HEK293T (cell line): ENCODE data around the gene CTIF.

ENCODE experiments used
- ARNT ChIP-seq: fragments of 450-650 bp; IDR thresholded peaks from 2 replicates; pipeline ENCODE4 v1.6.1; 2017; ENCODE audit warnings: mild to moderate bottlenecking
- ELF4 ChIP-seq: fragments of 450-650 bp; IDR thresholded peaks from 2 replicates; pipeline ENCODE4 v1.6.1; 2017; ENCODE audit warnings: antibody characterized with exemption
- FOXK2 ChIP-seq: fragments of 450-650 bp; IDR thresholded peaks from 2 replicates; pipeline ENCODE4 v1.6.1; 2016; ENCODE audit warnings: mild to moderate bottlenecking
- FOXM1 ChIP-seq: fragments of 450-650 bp; IDR thresholded peaks from 2 replicates; pipeline ENCODE4 v1.6.1; 2017; ENCODE audit warnings: mild to moderate bottlenecking, borderline replicate concordance
- HDGF ChIP-seq: fragments of 450-650 bp; IDR thresholded peaks from 2 replicates; pipeline ENCODE4 v1.6.1; 2017; ENCODE audit warnings: antibody characterized with exemption, borderline replicate concordance
- NFRKB ChIP-seq: fragments of 450-650 bp; IDR thresholded peaks from 2 replicates; pipeline ENCODE4 v1.6.1; 2016; ENCODE audit warnings: mild to moderate bottlenecking, moderate library complexity
- SP1 ChIP-seq: fragments of 450-650 bp; IDR thresholded peaks from 2 replicates; pipeline ENCODE4 v1.6.1; 2017
- SUZ12 ChIP-seq: fragments of 450-650 bp; IDR thresholded peaks from 2 replicates; pipeline ENCODE4 v1.6.1; 2016; ENCODE audit warnings: mild to moderate bottlenecking

GRCh38 chr18:48736321-48737260 lies 197.8 kb downstream of the CTIF start:
- TF ChIP-seq FOXM1 (no peak), SUZ12 (no peak), FOXK2 (no peak), SP1 (no peak), HDGF (no peak), ELF4 (no peak), NFRKB (no peak), ARNT (no peak)
